Endothelial cell (in vitro differentiated cells): ENCODE measurements around the gene EIF4G3. TPM values are rescaled to one million over a fixed set of nuclear protein-coding genes. Genes with fewer than 3 reads are reported as not detected.

Experiments used
- DNase-seq: peaks from one replicate; pipeline ENCODE4 v3.0.0; 2021; ENCODE audit warnings: low spot score
- H3K27ac Mint-ChIP-seq: one replicate; pipeline ENCODE4 v1.8.0; 2021; ENCODE audit warnings: mixed read lengths, inconsistent platforms; ENCODE audit not compliant: unreplicated experiment
- H3K27me3 Mint-ChIP-seq: one replicate; pipeline ENCODE4 v1.8.0; 2021; ENCODE audit warnings: mild to moderate bottlenecking, moderate library complexity, mixed read lengths, inconsistent platforms; ENCODE audit not compliant: unreplicated experiment
- H3K36me3 Mint-ChIP-seq: one replicate; pipeline ENCODE4 v1.8.0; 2021; ENCODE audit warnings: mild to moderate bottlenecking, low read depth, mixed read lengths, inconsistent platforms; ENCODE audit not compliant: unreplicated experiment
- H3K4me1 Mint-ChIP-seq: one replicate; pipeline ENCODE4 v1.8.0; 2021; ENCODE audit warnings: mild to moderate bottlenecking, mixed read lengths, inconsistent platforms; ENCODE audit not compliant: unreplicated experiment
- H3K4me3 Mint-ChIP-seq: one replicate; pipeline ENCODE4 v1.8.0; 2021; ENCODE audit warnings: mild to moderate bottlenecking, mixed read lengths, inconsistent platforms; ENCODE audit not compliant: unreplicated experiment
- H3K9me3 Mint-ChIP-seq: one replicate; pipeline ENCODE4 v1.8.0; 2021; ENCODE audit warnings: mixed read lengths, inconsistent platforms; ENCODE audit not compliant: unreplicated experiment
- CTCF ChIP-seq: fragments of 200-600 bp; sonication (generic); IDR thresholded peaks from one replicate; pipeline ENCODE4 v1.5.0; 2021; ENCODE audit warnings: antibody characterized with exemption; ENCODE audit not compliant: unreplicated experiment
- total RNA-seq: library from RNA; stranded (reverse); fragmentation: NEBNext Ultra II Directional; extraction: Animal tissue kit (Norgen Biotek cat#: 25700); gene quantifications from one replicate; pipeline ENCODE4 v1.2.1, GENCODE V29; 2021; ENCODE audit not compliant: unreplicated experiment

Gene EIF4G3
- total RNA-seq, 1 donor from 2014 or later: 87.6 TPM

GRCh38 chr1:20936216-20936615 lies 240.5 kb downstream of the EIF4G3 start:
- Mint-ChIP-seq H3K27me3 (peaks cover 2% of the 10 kb centered on the region), H3K9me3 (no peaks in the 10 kb centered on the region), H3K4me1 (no peaks in the 10 kb centered on the region), H3K27ac (no peak overlapping the region), H3K36me3 (peaks cover 10% of the 10 kb centered on the region), H3K4me3 (no peak overlapping the region)
- DNase-seq: no peak
- no peak for TF ChIP-seq CTCF

GRCh38 chr1:20935717-20936116 lies 241.0 kb downstream of the EIF4G3 start:
- no peak for TF ChIP-seq CTCF
- Mint-ChIP-seq H3K27me3 (peaks cover 6% of the 10 kb centered on the region), H3K27ac (no peak overlapping the region), H3K4me1 (no peaks in the 10 kb centered on the region), H3K36me3 (peaks cover 15% of the 10 kb centered on the region), H3K4me3 (no peak overlapping the region), H3K9me3 (no peaks in the 10 kb centered on the region)
- no peak for DNase-seq

GRCh38 chr1:20932437-20932977 lies 244.2 kb downstream of the EIF4G3 start:
- Mint-ChIP-seq H3K4me3 (no peak overlapping the region), H3K4me1 (no peaks in the 10 kb centered on the region), H3K27me3 (peaks cover 6% of the 10 kb centered on the region), H3K9me3 (no peaks in the 10 kb centered on the region), H3K27ac (no peak overlapping the region), H3K36me3 (peaks cover 15% of the 10 kb centered on the region)
- DNase-seq: no peak
- TF ChIP-seq CTCF: no peak

- no peak overlapping the region for H3K4me3 Mint-ChIP-seq
- no peak for TF ChIP-seq CTCF
- H3K27me3 Mint-ChIP-seq: peaks cover 9% of the 10 kb centered on the region
- DNase-seq: no peak
- H3K9me3 Mint-ChIP-seq: no peaks in the 10 kb centered on the region
- H3K27ac Mint-ChIP-seq: no peak overlapping the region
- no peaks in the 10 kb centered on the region for H3K4me1 Mint-ChIP-seq
- H3K36me3 Mint-ChIP-seq: peaks cover 15% of the 10 kb centered on the region
Measured at GRCh38 chr1:20931930-20932436, 244.7 kb downstream of the EIF4G3 start.

- TF ChIP-seq CTCF: no peak
- peaks cover 9% of the 10 kb centered on the region for H3K27me3 Mint-ChIP-seq
Measured at GRCh38 chr1:20930427-20930826, 246.3 kb downstream of the EIF4G3 start.

More at GRCh38 chr1:20930427-20930826, 246.3 kb downstream of the EIF4G3 start:
- no peak overlapping the region for H3K4me3 Mint-ChIP-seq
- no peak overlapping the region for H3K27ac Mint-ChIP-seq
- DNase-seq: no peak
- H3K4me1 Mint-ChIP-seq: no peaks in the 10 kb centered on the region
- no peaks in the 10 kb centered on the region for H3K9me3 Mint-ChIP-seq
- peaks cover 10% of the 10 kb centered on the region for H3K36me3 Mint-ChIP-seq
